ENCODE data around the gene D2HGDH. TPM values are rescaled to one million over a fixed set of nuclear protein-coding genes. Genes with fewer than 3 reads are reported as not detected.
A peak's percentile ranks its signal among the peaks of the same experiment; 100 is the strongest.

Gene D2HGDH
- total and polyA plus RNA-seq, 2 of the 13 experiments (the other 11 are each of a cell fraction or from before 2014, with no cell fraction given), result 19.2 to 20.3 TPM

- TF ChIP-seq FOXJ3 (CRISPR knock-in tag; IDR thresholded peaks at IDR 0.05; ENCODE audit: borderline replicate concordance) (peak; percentile 1; the same call in 1 of the 2 replicates), TEF (CRISPR knock-in tag; IDR thresholded peaks at IDR 0.05) (no peak), ZNF274 (CRISPR knock-in tag; IDR thresholded peaks at IDR 0.05) (peak; percentile 19), PITX1 (CRISPR knock-in tag; IDR thresholded peaks at IDR 0.05) (no peak), ZNF572 (CRISPR knock-in tag; IDR thresholded peaks at IDR 0.05) (no peak; the same call in 1 of the 2 replicates), ZFP36L1 (CRISPR knock-in tag; IDR thresholded peaks at IDR 0.05) (no peak), AHR (CRISPR knock-in tag; IDR thresholded peaks at IDR 0.05) (no peak), NAIF1 (CRISPR knock-in tag; IDR thresholded peaks at IDR 0.05; ENCODE audit: borderline replicate concordance) (peak; percentile 40), ZNF747 (CRISPR knock-in tag; IDR thresholded peaks at IDR 0.05; ENCODE audit: borderline replicate concordance) (no peak; the same call in 1 of the 2 replicates), IRF9 (CRISPR knock-in tag; IDR thresholded peaks at IDR 0.05; ENCODE audit: borderline replicate concordance) (no peak), FOXC1 (CRISPR knock-in tag; IDR thresholded peaks at IDR 0.05; ENCODE audit: borderline replicate concordance) (peak; percentile 20; the same call in 1 of the 2 replicates), TERF1 (CRISPR knock-in tag; IDR thresholded peaks at IDR 0.05) (no peak), CREB3 (CRISPR knock-in tag; IDR thresholded peaks at IDR 0.05) (peak; percentile 21; the same call in 1 of the 2 replicates), HES4 (CRISPR knock-in tag; IDR thresholded peaks at IDR 0.05; ENCODE audit: borderline replicate concordance) (no peak), DBP (CRISPR knock-in tag; IDR thresholded peaks at IDR 0.05; ENCODE audit: not compliant biosample characterization) (peak; percentile 18), SRY (CRISPR knock-in tag; IDR thresholded peaks at IDR 0.05) (peak; percentile 67), SIX4 (CRISPR knock-in tag; IDR thresholded peaks at IDR 0.05) (no peak)
Observed at GRCh38 chr2:241770936-241771285, 36.5 kb downstream of the D2HGDH start (continued).

Measured in HepG2 (cell line).